BJ (cell line): ENCODE results near the gene PARD3. TPM values are rescaled to one million over a fixed set of nuclear protein-coding genes. Genes with fewer than 3 reads are reported as not detected.

Experiments
- CTCF ChIA-PET: fragments of 350-600 bp; formaldehyde crosslinking; extraction: SDS; loops from one replicate; lab custom pipeline; 2021; ENCODE audit warnings: antibody characterized with exemption, inconsistent platforms; lab: Yijun Ruan, JAX
- POLR2A ChIA-PET: fragments of 300-600 bp; sonication (Branson Sonifier 250); formaldehyde crosslinking; extraction: SDS; loops from one replicate; lab custom pipeline; 2021; ENCODE audit warnings: antibody characterized with exemption; lab: Charles Lee
- DNase-seq: peaks from one replicate; pipeline ENCODE4 v3.0.0-alpha.2; 2011; ENCODE audit warnings: low read depth
- H3K27me3 ChIP-seq: 2 replicates; pipeline ENCODE4 v1.6.0; 2011; ENCODE audit warnings: low read length; ENCODE audit not compliant: control insufficient read depth, insufficient read depth
- H3K36me3 ChIP-seq: 2 replicates; pipeline ENCODE4 v1.5.1; 2011; ENCODE audit warnings: low read length; ENCODE audit not compliant: control insufficient read depth, insufficient read depth
- H3K4me3 ChIP-seq: 2 replicates; pipeline ENCODE4 v1.5.1; 2011; ENCODE audit warnings: low read depth, mild to moderate bottlenecking, control low read depth, low read length
- CTCF ChIP-seq: IDR thresholded peaks from 2 replicates; pipeline ENCODE4 v1.5.1; 2011; ENCODE audit warnings: low read depth, mild to moderate bottlenecking, control low read depth, inconsistent platforms, low read length, moderate library complexity; ENCODE audit not compliant: insufficient read depth
- polyA plus RNA-seq: library from polyadenylated mRNA; depleted of rRNA; stranded (reverse); fragments of >200 nt; gene quantifications from 2 replicates; pipeline ENCODE4 v1.2.3, GENCODE V29; 2011

The PARD3 gene
- polyA plus RNA-seq, 1 experiment = 17.7 TPM

GRCh38 chr10:34135515-34135914 lies 679.6 kb downstream of the PARD3 start:
- Histone ChIP-seq H3K27me3 (no peaks in the 10 kb centered on the region), H3K36me3 (no peaks in the 10 kb centered on the region), H3K4me3 (no peak overlapping the region)
- POLR2A ChIA-PET = no interaction called here
- DNase-seq = no peak
- no peak for TF ChIP-seq CTCF
- CTCF ChIA-PET = no interaction called here

- no peak overlapping the region for H3K4me3 ChIP-seq
- CTCF ChIA-PET = no interaction called here
- no peak for TF ChIP-seq CTCF
- POLR2A ChIA-PET = no interaction called here
- H3K27me3 ChIP-seq = no peaks in the 10 kb centered on the region
- no peak for DNase-seq
- H3K36me3 ChIP-seq = no peaks in the 10 kb centered on the region
Observed at GRCh38 chr10:34134602-34135001, 680.5 kb downstream of the PARD3 start.

- no peak for DNase-seq
- TF ChIP-seq CTCF = no peak
- POLR2A ChIA-PET = no interaction called here
- no peaks in the 10 kb centered on the region for H3K36me3 ChIP-seq
- no peak overlapping the region for H3K4me3 ChIP-seq
- no peaks in the 10 kb centered on the region for H3K27me3 ChIP-seq
- CTCF ChIA-PET = interaction anchor here (0.8 kb wide), 1 partner anchor 27 kb away, joined by 3 read pairs; no protein-coding TSS in a partner anchor
Observed at GRCh38 chr10:34133406-34133805, 681.7 kb downstream of the PARD3 start.

- no peak for DNase-seq
- TF ChIP-seq CTCF = no peak
- Histone ChIP-seq H3K36me3 (no peaks in the 10 kb centered on the region), H3K4me3 (no peak overlapping the region), H3K27me3 (no peaks in the 10 kb centered on the region)
- CTCF ChIA-PET = no interaction called here
- POLR2A ChIA-PET = no interaction called here
Observed at GRCh38 chr10:34131152-34131551, 683.9 kb downstream of the PARD3 start.

GRCh38 chr10:34127676-34128075 lies 687.4 kb downstream of the PARD3 start:
- POLR2A ChIA-PET = no interaction called here
- no peak for DNase-seq
- no peaks in the 10 kb centered on the region for H3K36me3 ChIP-seq
- no peak overlapping the region for H3K4me3 ChIP-seq
- TF ChIP-seq CTCF = no peak
- CTCF ChIA-PET = no interaction called here
- no peaks in the 10 kb centered on the region for H3K27me3 ChIP-seq
